ENCODE measurements around the gene FARS2.

Gene FARS2

GRCh38 chr6:5746759-5747130 lies 485.4 kb downstream of the FARS2 start:
- DNase-seq: no peak

GRCh38 chr6:5747379-5747778 lies 486.1 kb downstream of the FARS2 start:
- DNase-seq: no peak

- no peak for DNase-seq
These were observed 487.8 kb downstream of the FARS2 start for GRCh38 chr6:5749016-5749650.

GRCh38 chr6:5749651-5750215 lies 488.4 kb downstream of the FARS2 start:
- DNase-seq: no peak

- DNase-seq: no peak
These were observed 490.4 kb downstream of the FARS2 start for GRCh38 chr6:5751525-5752390.

GRCh38 chr6:5752391-5752680 lies 491.0 kb downstream of the FARS2 start:
- no peak for DNase-seq

- DNase-seq: no peak
These were observed 491.9 kb downstream of the FARS2 start for GRCh38 chr6:5753209-5753608.

- DNase-seq: no peak
These were observed 493.6 kb downstream of the FARS2 start for GRCh38 chr6:5754904-5755303.

- DNase-seq: no peak
These were observed 498.3 kb downstream of the FARS2 start for GRCh38 chr6:5759571-5759970.

- DNase-seq: no peak
These were observed 500.1 kb downstream of the FARS2 start for GRCh38 chr6:5761370-5761769.

GRCh38 chr6:5762561-5762968 lies 501.3 kb downstream of the FARS2 start:
- no peak for DNase-seq

- no peak for DNase-seq
These were observed 502.1 kb downstream of the FARS2 start for GRCh38 chr6:5763407-5763806.

GRCh38 chr6:5763871-5764270 lies 502.6 kb downstream of the FARS2 start:
- no peak for DNase-seq

- DNase-seq: no peak
These were observed 503.2 kb downstream of the FARS2 start for GRCh38 chr6:5764401-5764955.

GRCh38 chr6:5765141-5765760 lies 503.9 kb downstream of the FARS2 start:
- DNase-seq: no peak

GRCh38 chr6:5766260-5766659 lies 504.9 kb downstream of the FARS2 start:
- no peak for DNase-seq

GRCh38 chr6:5767471-5767870 lies 506.2 kb downstream of the FARS2 start:
- no peak for DNase-seq

- DNase-seq: no peak
These were observed 509.9 kb downstream of the FARS2 start for GRCh38 chr6:5771211-5771610.

- no peak for DNase-seq
These were observed 510.6 kb downstream of the FARS2 start for GRCh38 chr6:5771759-5772390.

GRCh38 chr6:5772408-5773120 lies 511.3 kb downstream of the FARS2 start:
- DNase-seq: no peak

- no peak for DNase-seq
These were observed 514.8 kb downstream of the FARS2 start for GRCh38 chr6:5776104-5776503.

GRCh38 chr6:5776706-5777390 lies 515.5 kb downstream of the FARS2 start:
- DNase-seq: no peak
